HepG2 (cell line): ENCODE data around the gene SLC9A1. TPM values are rescaled to one million over a fixed set of nuclear protein-coding genes. Genes with fewer than 3 reads are reported as not detected.

Experiments
- ARID5B ChIP-seq: IDR thresholded peaks from 2 replicates; pipeline ENCODE4 v1.4.0; 2020; ENCODE audit warnings: mild to moderate bottlenecking, missing genetic modification reagents
- CENPX ChIP-seq: sonication (generic); formaldehyde crosslinking; IDR thresholded peaks from 2 replicates; pipeline ENCODE4 v1.9.0; 2021; ENCODE audit warnings: mild to moderate bottlenecking, missing genetic modification reagents, moderate library complexity
- CREB1 ChIP-seq, 2 experiments: fragments of 450-650 bp in 1 of 2; IDR thresholded peaks; 2 replicates each; pipeline ENCODE4 v1.6.1; 2016 to 2017; ENCODE audit warnings: control low read depth in 1 of 2, mild to moderate bottlenecking in 1 of 2, missing compliant biosample characterization in 1 of 2, missing genetic modification characterization in 1 of 2
- E2F1 ChIP-seq: sonication (generic); formaldehyde crosslinking; IDR thresholded peaks from 2 replicates; pipeline ENCODE4 v1.5.0; 2020; ENCODE audit warnings: missing genetic modification reagents
- FOXA3 ChIP-seq: IDR thresholded peaks from 2 replicates; pipeline ENCODE4 v1.6.1; 2016; ENCODE audit warnings: missing genetic modification reagents, missing compliant biosample characterization
- KDM1A ChIP-seq: IDR thresholded peaks from 2 replicates; pipeline ENCODE4 v1.6.1; 2016; ENCODE audit warnings: missing compliant biosample characterization
- PAWR ChIP-seq: sonication (generic); formaldehyde crosslinking; IDR thresholded peaks from 2 replicates; pipeline ENCODE4 v1.4.0; 2020; ENCODE audit warnings: missing genetic modification reagents, mild to moderate bottlenecking, borderline replicate concordance
- YEATS2 ChIP-seq: sonication (generic); formaldehyde crosslinking; IDR thresholded peaks from 2 replicates; pipeline ENCODE4 v1.4.0; 2020; ENCODE audit warnings: missing genetic modification reagents, borderline replicate concordance
- YY1 ChIP-seq: IDR thresholded peaks from 2 replicates; pipeline ENCODE4 v1.6.1; 2011; ENCODE audit warnings: low read length, low read depth, moderate library complexity, mild to moderate bottlenecking; ENCODE audit not compliant: insufficient read depth, insufficient replicate concordance
- ZBTB25 ChIP-seq: IDR thresholded peaks from 2 replicates; pipeline ENCODE4 v1.6.1; 2018; ENCODE audit warnings: missing genetic modification reagents
- ZNF263 ChIP-seq: sonication (generic); formaldehyde crosslinking; IDR thresholded peaks from 2 replicates; pipeline ENCODE4 v1.4.0; 2020; ENCODE audit warnings: missing genetic modification reagents
- ZNF776 ChIP-seq: sonication (generic); formaldehyde crosslinking; IDR thresholded peaks from 2 replicates; pipeline ENCODE4 v1.4.0; 2020; ENCODE audit warnings: mild to moderate bottlenecking, missing genetic modification reagents
- ZSCAN5A ChIP-seq: sonication (generic); formaldehyde crosslinking; IDR thresholded peaks from 2 replicates; pipeline ENCODE4 v1.8.0; 2022; ENCODE audit warnings: mild to moderate bottlenecking, missing genetic modification reagents, borderline replicate concordance
- polyA plus RNA-seq, 8 experiments: library from polyadenylated mRNA; depleted of rRNA in 3 of 8; stranded (reverse) in 7 of 8; unstranded in 1 of 8; fragments of >200 nt; fragmentation: Illumina TruSeq in 4 of 8; extraction: Trizol in 4 of 8; gene quantifications; 2 replicates each; pipeline versions ENCODE4 v1.2.1 to v1.2.3, GENCODE V29; 2011 to 2016; ENCODE audit warnings: low read depth in 4 of 8, missing spikeins in 1 of 8, mixed read lengths in 1 of 8; ENCODE audit not compliant: insufficient read depth in 1 of 8
- total RNA-seq, 5 experiments: library from RNA; depleted of rRNA; stranded (reverse); fragments of >200 nt; fragmentation: Illumina TruSeq; extraction: Trizol; gene quantifications; 2 replicates each; pipeline ENCODE4 v1.2.3, GENCODE V29; 2016; ENCODE audit warnings: low read depth in 1 of 5
- TF ChIP-seq, protein P1 (sequence below): sonication (generic); formaldehyde crosslinking; IDR thresholded peaks from 2 replicates; pipeline ENCODE4 v1.8.0; 2022; ENCODE audit warnings: missing genetic modification reagents, mild to moderate bottlenecking, inconsistent platforms, borderline replicate concordance
- TF ChIP-seq, protein P2 (sequence below): sonication (generic); formaldehyde crosslinking; IDR thresholded peaks from 2 replicates; pipeline ENCODE4 v1.5.0; 2020; ENCODE audit warnings: missing genetic modification reagents

SLC9A1 gene
- total and polyA plus RNA-seq, 2 of the 13 experiments (the other 11 are each of a cell fraction or from before 2014, with no cell fraction given), result 1.4 to 2.9 TPM

DNA sequence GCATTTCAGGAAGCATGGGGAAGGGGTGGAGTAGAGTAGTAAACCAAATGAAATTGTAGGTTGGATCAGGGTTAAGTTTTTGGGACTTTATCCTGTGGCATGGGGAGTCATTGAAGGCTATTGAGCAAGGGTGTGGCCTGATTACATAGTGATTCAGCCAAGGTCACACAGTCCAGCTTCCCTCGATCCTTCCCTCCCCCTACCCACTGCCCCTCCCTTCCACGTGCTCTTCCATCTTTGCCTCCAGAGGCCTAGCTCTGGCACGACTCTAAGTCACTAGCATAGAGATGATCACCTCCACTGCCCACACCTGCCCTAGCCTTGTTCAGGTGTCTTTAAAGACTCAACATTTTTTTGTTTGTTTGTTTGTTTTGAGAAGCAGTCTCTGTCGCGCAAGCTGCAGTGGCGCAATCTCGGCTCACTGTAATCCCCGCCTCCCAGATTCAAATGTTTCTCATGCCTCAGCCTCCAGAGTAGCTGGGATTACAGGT lies 37.2 kb upstream of the SLC9A1 start (continued):
- no peak for TF ChIP-seq ZBTB25 (CRISPR knock-in tag)
- no peak for TF ChIP-seq ZSCAN5A (CRISPR knock-in tag)
- peak; percentile 24 for TF ChIP-seq YY1
- TF ChIP-seq PAWR, result no peak
- TF ChIP-seq ZNF263 (CRISPR knock-in tag), result 0 out of 2 replicates have a peak, but pooled peaks have one; percentile 15
- TF ChIP-seq FOXA3 (CRISPR knock-in tag), result peak; percentile 67
- TF ChIP-seq KDM1A (CRISPR knock-in tag), result peak; percentile 14; the same call in 1 of the 2 replicates
- TF ChIP-seq CENPX (CRISPR knock-in tag), result no peak
- TF ChIP-seq, protein P1, sequence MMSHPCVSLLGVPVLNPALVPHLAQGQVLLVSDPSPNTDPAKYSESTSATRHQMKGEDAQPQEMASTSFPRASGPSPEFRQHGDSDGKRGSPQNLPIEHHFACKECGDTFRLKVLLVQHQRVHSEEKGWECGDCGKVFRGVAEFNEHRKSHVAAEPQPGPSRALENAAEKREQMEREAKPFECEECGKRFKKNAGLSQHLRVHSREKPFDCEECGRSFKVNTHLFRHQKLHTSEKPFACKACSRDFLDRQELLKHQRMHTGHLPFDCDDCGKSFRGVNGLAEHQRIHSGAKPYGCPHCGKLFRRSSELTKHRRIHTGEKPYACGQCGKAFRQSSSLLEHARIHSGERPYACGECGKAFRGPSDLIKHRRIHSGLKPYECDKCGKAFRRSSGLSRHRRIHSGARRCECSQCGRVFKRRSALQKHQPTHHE (CRISPR knock-in tag), result no peak
- TF ChIP-seq, protein P2, sequence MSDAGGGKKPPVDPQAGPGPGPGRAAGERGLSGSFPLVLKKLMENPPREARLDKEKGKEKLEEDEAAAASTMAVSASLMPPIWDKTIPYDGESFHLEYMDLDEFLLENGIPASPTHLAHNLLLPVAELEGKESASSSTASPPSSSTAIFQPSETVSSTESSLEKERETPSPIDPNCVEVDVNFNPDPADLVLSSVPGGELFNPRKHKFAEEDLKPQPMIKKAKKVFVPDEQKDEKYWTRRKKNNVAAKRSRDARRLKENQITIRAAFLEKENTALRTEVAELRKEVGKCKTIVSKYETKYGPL (CRISPR knock-in tag), result no peak
- peak; percentile 75 for TF ChIP-seq ARID5B (CRISPR knock-in tag)
- TF ChIP-seq YEATS2 (CRISPR knock-in tag), result peak; percentile 37; the same call in 1 of the 2 replicates
- TF ChIP-seq ZNF776, result no peak
- TF ChIP-seq E2F1 (CRISPR knock-in tag), result no peak
- no peak for TF ChIP-seq CREB1 (IDR thresholded peaks at IDR 0.05)
- peak; percentile 62 for TF ChIP-seq CREB1 (CRISPR knock-in tag; IDR thresholded peaks at IDR 0.05)
